Measurements from ENCODE around the gene RIN2.

GRCh38 chr20:19774135-19774933 lies 16.3 kb downstream of the RIN2 start:
- no peak for TF ChIP-seq CTCF (IDR thresholded peaks at IDR 0.05)
- no peak for TF ChIP-seq POLR2A (IDR thresholded peaks at IDR 0.05)

Data from right lobe of liver (tissue), 4 donors.